ENCODE results near the gene OXNAD1. TPM values are rescaled to one million over a fixed set of nuclear protein-coding genes. Genes with fewer than 3 reads are reported as not detected.

Gene OXNAD1
- total and polyA plus RNA-seq, 10 of the 15 experiments (the other 5 are each of a cell fraction or from before 2014, with no cell fraction given), result 5.6 to 27.8 (median 16.2) TPM

GRCh38 chr3:16322189-16322588 is 57.2 kb downstream of the OXNAD1 start (continued):
- no peak for TF ChIP-seq PBX3 (IDR thresholded peaks at IDR 0.05; ENCODE audit: insufficient replicate concordance, low read depth, low read length)

GRCh38 chr3:16323737-16324136 is 58.7 kb downstream of the OXNAD1 start:
- POLR2A ChIA-PET, result no interaction called here

More at GRCh38 chr3:16323737-16324136, 58.7 kb downstream of the OXNAD1 start:
- intact Hi-C loops (cut with micrococcal nuclease; ENCODE audit: unreplicated experiment) (no loop called here), in situ Hi-C loops (cut with MboI) (no loop called here)
- ChIA-PET SMC1A (ENCODE audit: uncharacterized antibody, unreplicated experiment) (interaction anchor here (1.2 kb wide), 1 partner anchor 9 kb away, joined by 5 read pairs; no protein-coding TSS in a partner anchor), CTCF (interaction anchor here (1.3 kb wide), 1 partner anchor 36 kb away, joined by 6 read pairs; no protein-coding TSS in a partner anchor), RAD21 (ENCODE audit: unreplicated experiment) (no interaction called here)
- no peak for DNase-seq (ENCODE audit: low read depth, low spot score)
- Histone ChIP-seq H3K79me2 (ENCODE audit: control insufficient read depth, insufficient read depth, low read length) (no peaks in the 10 kb centered on the region), H3K9ac (ENCODE audit: control insufficient read depth, insufficient read depth, low read length) (no peak overlapping the region), H3K4me3 (no peak overlapping the region), H3K9me3 (replicated peaks; ENCODE audit: control insufficient read depth, insufficient read depth, low read length) (no peaks in the 10 kb centered on the region), H3K27ac (ENCODE audit: control insufficient read depth, insufficient read depth) (no peak overlapping the region), H2AFZ (ENCODE audit: control insufficient read depth, low read depth, low read length) (no peak overlapping the region), H3K4me2 (ENCODE audit: control insufficient read depth, insufficient read depth) (no peak overlapping the region), H4K20me1 (ENCODE audit: control insufficient read depth, insufficient read depth) (no peaks in the 10 kb centered on the region), H3K27me3 (replicated peaks in 1 of 2; ENCODE audit: control insufficient read depth in 2 of 2, insufficient read depth in 2 of 2, low read length in 1 of 2) (no peaks in the 10 kb centered on the region), H3K36me3 (ENCODE audit: control insufficient read depth in 2 of 2, insufficient read depth in 2 of 2, low read length in 1 of 2) (peaks cover 43 to 44% of the 10 kb centered on the region in 2 experiments), H3K4me1 (ENCODE audit: control insufficient read depth, insufficient read depth, low read length) (no peaks in the 10 kb centered on the region)
- TF ChIP-seq POLR2A (IDR thresholded peaks at IDR 0.05; ENCODE audit: low read depth, low read length), result 0 out of 2 replicates have a peak, but pooled peaks have one; percentile 10
- no peak for TF ChIP-seq ZNF622 (IDR thresholded peaks at IDR 0.05)
- TF ChIP-seq USF1 (IDR thresholded peaks at IDR 0.05; ENCODE audit: borderline replicate concordance, extremely low read length, insufficient read depth, low read depth, low read length), result no peak
- no peak for TF ChIP-seq EZH2 (IDR thresholded peaks at IDR 0.05; ENCODE audit: borderline replicate concordance, control insufficient read depth, low read depth, low read length)
- no peak for TF ChIP-seq BMI1 (IDR thresholded peaks at IDR 0.05; ENCODE audit: borderline replicate concordance)
- TF ChIP-seq RAD21 (IDR thresholded peaks at IDR 0.05; ENCODE audit: insufficient read depth, low read depth, low read length), result no peak
- TF ChIP-seq POLR2AphosphoS5 (IDR thresholded peaks at IDR 0.05; ENCODE audit: low read length), result 0 out of 2 replicates have a peak, but pooled peaks have one; percentile 16
- BruUV-seq (replicated peaks), result no TSS peak
- no peak for ATAC-seq
- 95% methylated on average over 4 of the region's 4 CpGs for WGBS (ENCODE audit: insufficient coverage, insufficient replicate concordance, low lambda C conversion rate, missing lambda C conversion rate)
- no peak for FAIRE-seq
